Left renal pelvis (tissue), 4 donors: ENCODE data around the gene DCAF7. TPM values are rescaled to one million over a fixed set of nuclear protein-coding genes. Genes with fewer than 3 reads are reported as not detected.

Experiments
- DNase-seq, 4 donors: peaks; one replicate each; pipeline ENCODE4 v3.0.0-alpha.2; 2013; ENCODE audit warnings: low read depth in 4 of 4, low spot score in 3 of 4
- polyA plus RNA-seq, 4 donors: library from polyadenylated mRNA; unstranded; fragments of 120-200 nt; gene quantifications; one replicate each; pipeline ENCODE4 v1.2.1, GENCODE V29; 2013; ENCODE audit not compliant: insufficient read length in 4 of 4

The DCAF7 gene
- polyA plus RNA-seq, 4 donors = 68.7 to 120 (median 110) TPM

GRCh38 chr17:63523253-63523855, 26.9 kb upstream of the DCAF7 start, which contains the start of gene KCNH6:
KCNH6 (plus strand) TSS chr17:63523358; CDS start chr17:63523414, 56 bp downstream.
- no peak for DNase-seq

- no peak for DNase-seq
Measured at GRCh38 chr17:63524051-63524450, 26.2 kb upstream of the DCAF7 start.

- no peak for DNase-seq
Measured at GRCh38 chr17:63525190-63525946, 24.9 kb upstream of the DCAF7 start.

- no peak for DNase-seq
Measured at GRCh38 chr17:63526861-63527260, 23.4 kb upstream of the DCAF7 start.

- no peak for DNase-seq
Measured at GRCh38 chr17:63528183-63528582, 22.1 kb upstream of the DCAF7 start.

GRCh38 chr17:63529711-63530556, 20.3 kb upstream of the DCAF7 start:
- DNase-seq = no peak

GRCh38 chr17:63530557-63531021, 19.7 kb upstream of the DCAF7 start:
- DNase-seq = no peak

- DNase-seq = no peak
Measured at GRCh38 chr17:63531022-63531965, 19.0 kb upstream of the DCAF7 start.

GRCh38 chr17:63533433-63534077, 16.7 kb upstream of the DCAF7 start:
- no peak for DNase-seq

- no peak for DNase-seq
Measured at GRCh38 chr17:63534078-63534570, 16.2 kb upstream of the DCAF7 start.

GRCh38 chr17:63534816-63535455, 15.3 kb upstream of the DCAF7 start:
- no peak for DNase-seq

- DNase-seq = no peak
Measured at GRCh38 chr17:63535640-63536039, 14.6 kb upstream of the DCAF7 start.

GRCh38 chr17:63537001-63537400, 13.3 kb upstream of the DCAF7 start:
- DNase-seq = no peak

GRCh38 chr17:63537991-63538692, 12.1 kb upstream of the DCAF7 start:
- DNase-seq = no peak

- DNase-seq = no peak
Measured at GRCh38 chr17:63538693-63539595, 11.3 kb upstream of the DCAF7 start.

GRCh38 chr17:63540590-63540989, 9.7 kb upstream of the DCAF7 start:
- DNase-seq = no peak

- DNase-seq = no peak
Measured at GRCh38 chr17:63542218-63542545, 8.1 kb upstream of the DCAF7 start.
